ENCODE data around the gene POLR1A. TPM values are rescaled to one million over a fixed set of nuclear protein-coding genes. Genes with fewer than 3 reads are reported as not detected.

Gene POLR1A
- total and polyA plus RNA-seq, 2 of the 13 experiments (the other 11 are each of a cell fraction or from before 2014, with no cell fraction given): 7.2 to 39.9 TPM

DNA sequence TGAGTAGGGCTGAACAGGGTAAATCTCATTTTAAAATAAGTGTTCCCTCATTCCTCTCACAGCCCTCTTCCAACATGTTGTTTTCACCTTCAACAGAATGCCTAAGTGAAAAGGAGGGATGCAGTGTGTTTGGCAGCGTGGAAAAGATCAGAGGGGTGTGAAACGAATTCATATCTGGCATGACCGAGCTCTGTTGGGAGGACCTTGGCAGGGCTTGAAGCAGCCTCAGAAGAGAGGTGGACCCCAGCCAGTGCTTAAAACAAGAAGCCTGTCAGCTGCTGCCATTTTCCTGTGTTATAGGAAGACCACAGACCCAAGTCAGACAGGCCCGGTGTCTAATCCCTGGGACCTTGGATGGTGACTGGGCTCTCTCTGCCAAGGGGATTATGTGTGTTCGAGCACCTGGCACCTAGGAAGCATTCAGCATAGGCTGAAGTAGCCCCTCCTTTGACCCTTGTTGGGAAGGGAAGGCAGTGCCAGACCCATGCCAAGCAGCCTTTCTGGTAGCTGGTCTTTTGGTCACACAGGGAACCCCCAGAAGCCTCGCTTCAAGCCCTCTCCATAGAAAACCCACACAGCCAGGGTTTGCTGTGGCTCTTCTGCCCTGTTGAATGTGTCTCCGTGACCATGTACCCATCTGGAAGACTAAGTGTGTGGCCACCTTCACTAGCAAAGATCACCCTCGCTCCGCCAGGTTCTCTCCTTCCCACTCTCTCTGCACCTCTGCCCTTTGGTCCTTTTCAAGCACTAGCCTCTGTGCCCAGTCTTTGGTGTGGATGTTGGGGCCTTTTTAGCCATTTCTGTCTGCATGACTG is 129.4 kb downstream of the POLR1A start:
- no peak overlapping the region for H3K27ac ChIP-seq (ENCODE audit: extremely low read length, insufficient read depth, low read length)
- no peaks in the 10 kb centered on the region for H3K36me3 ChIP-seq (replicated peaks in 1 of 2; ENCODE audit: control insufficient read depth in 1 of 2, insufficient read depth in 2 of 2, low read length in 2 of 2)
- no peak overlapping the region for H3K4me2 ChIP-seq (ENCODE audit: low read depth, low read length)
- DNase-seq (ENCODE audit: low spot score) (no peak), FAIRE-seq (no peak), ATAC-seq (no peak)
- H3K4me1 ChIP-seq (ENCODE audit: insufficient read depth, low read length): no peaks in the 10 kb centered on the region
- in situ Hi-C loops (cut with HindIII; ENCODE audit: extremely low pct_ligation_motif_present, low pct_unique_long_range_greater_than_20kb) (no loop called here), intact Hi-C loops (cut with micrococcal nuclease; ENCODE audit: unreplicated experiment) (no loop called here)
- WGBS (ENCODE audit: low lambda C conversion rate): 26% methylated on average over 9 of the region's 9 CpGs
- no peaks in the 10 kb centered on the region for H3K9me3 ChIP-seq (ENCODE audit: low read length)
- peaks cover 0 to 19% of the 10 kb centered on the region in 2 experiments; a peak in 3 of 5 replicates for H3K27me3 ChIP-seq (ENCODE audit: control insufficient read depth in 1 of 2, insufficient read depth in 2 of 2, low read length in 2 of 2)
- ChIA-PET POLR2A (no interaction called here), CTCF (ENCODE audit: low intra/inter-chr PET ratio, low total read pairs) (no interaction called here)
- H4K20me1 ChIP-seq (ENCODE audit: insufficient read depth, low read length): no peaks in the 10 kb centered on the region
- H2AFZ ChIP-seq (ENCODE audit: low read length): no peak overlapping the region
- no peak overlapping the region for H3K9ac ChIP-seq (ENCODE audit: insufficient read depth, low read depth, low read length)
- no TSS peak for BruUV-seq (replicated peaks)
- no peak overlapping the region for H3K4me3 ChIP-seq (replicated peaks in 1 of 3; ENCODE audit: insufficient read depth in 1 of 3, low read depth in 2 of 3, low read length in 3 of 3)
- no peaks in the 10 kb centered on the region for H3K79me2 ChIP-seq (ENCODE audit: insufficient read depth, low read length)
- TF ChIP-seq CENPX (CRISPR knock-in tag; IDR thresholded peaks at IDR 0.05) (no peak), TOE1 (CRISPR knock-in tag; IDR thresholded peaks at IDR 0.05) (no peak), ARID2 (CRISPR knock-in tag; IDR thresholded peaks at IDR 0.05; ENCODE audit: borderline replicate concordance) (no peak), HINFP (CRISPR knock-in tag; IDR thresholded peaks at IDR 0.05; ENCODE audit: low read depth) (no peak), EHMT2 (IDR thresholded peaks at IDR 0.05; ENCODE audit: borderline replicate concordance, low read depth, low read length) (no peak), ZNF10 (CRISPR knock-in tag; IDR thresholded peaks at IDR 0.05; ENCODE audit: borderline replicate concordance, low read depth) (no peak), CREM (IDR thresholded peaks at IDR 0.05) (no peak), CREM (CRISPR knock-in tag; IDR thresholded peaks at IDR 0.05) (no peak), KIAA2018 (CRISPR knock-in tag; IDR thresholded peaks at IDR 0.05; ENCODE audit: borderline replicate concordance) (no peak), ZNF34 (CRISPR knock-in tag; IDR thresholded peaks at IDR 0.05; ENCODE audit: borderline replicate concordance) (no peak)
- TF ChIP-seq, protein P1, sequence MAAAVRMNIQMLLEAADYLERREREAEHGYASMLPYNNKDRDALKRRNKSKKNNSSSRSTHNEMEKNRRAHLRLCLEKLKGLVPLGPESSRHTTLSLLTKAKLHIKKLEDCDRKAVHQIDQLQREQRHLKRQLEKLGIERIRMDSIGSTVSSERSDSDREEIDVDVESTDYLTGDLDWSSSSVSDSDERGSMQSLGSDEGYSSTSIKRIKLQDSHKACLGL (CRISPR knock-in tag; IDR thresholded peaks at IDR 0.05): no peak
